Hypothalamus (tissue), 51 donors: ENCODE results near the gene DOCK11.
"Not testable (repeated sequence)": the region's sequence is repeated elsewhere in the genome, so short reads cannot be mapped to it uniquely, and the experiment has no call there.

Source experiments
- DNase-seq, 51 donors: peaks; one replicate each; lab custom pipeline; 2025; lab: John Stamatoyannopoulos, UW

Gene DOCK11

DNA sequence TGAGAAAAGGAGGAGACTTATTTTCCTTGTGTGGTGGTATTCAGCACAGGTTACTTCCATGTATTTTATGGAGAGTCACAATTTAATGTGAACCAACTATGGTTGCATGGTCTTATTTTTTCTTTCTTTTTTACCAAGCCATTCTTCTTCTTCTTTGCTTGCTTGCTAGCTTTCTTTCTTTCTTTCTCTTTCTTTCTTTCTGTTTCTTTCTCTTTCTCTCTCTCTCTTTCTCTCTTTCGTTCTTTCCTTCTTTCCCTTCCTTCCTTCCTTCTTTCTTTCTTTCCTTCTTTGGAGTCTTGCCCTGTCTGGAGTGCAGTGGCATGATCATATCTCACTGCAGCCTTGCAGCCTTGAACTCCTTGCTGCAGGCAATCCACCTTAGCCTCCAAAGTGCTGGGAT lies 68.9 kb downstream of the DOCK11 start:
- DNase-seq, result no peak

DNA sequence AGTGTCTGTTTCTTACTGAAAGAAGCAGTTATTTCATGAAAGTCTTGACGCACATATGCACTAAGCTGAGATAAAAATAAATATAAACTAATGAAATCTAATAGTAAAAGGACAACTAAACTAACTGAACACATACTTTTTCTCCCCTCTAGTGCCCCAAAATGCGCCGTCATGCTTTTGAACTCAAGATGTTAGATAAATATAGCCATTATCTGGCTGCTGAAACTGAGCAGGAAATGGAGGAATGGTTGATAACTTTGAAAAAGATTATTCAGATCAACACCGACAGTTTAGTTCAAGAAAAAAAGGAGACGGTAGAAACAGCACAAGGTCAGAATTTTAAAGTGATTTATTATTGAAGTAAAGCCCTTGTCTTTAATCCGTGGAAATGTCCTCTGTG lies 70.2 kb downstream of the DOCK11 start:
- no peak for DNase-seq

DNA sequence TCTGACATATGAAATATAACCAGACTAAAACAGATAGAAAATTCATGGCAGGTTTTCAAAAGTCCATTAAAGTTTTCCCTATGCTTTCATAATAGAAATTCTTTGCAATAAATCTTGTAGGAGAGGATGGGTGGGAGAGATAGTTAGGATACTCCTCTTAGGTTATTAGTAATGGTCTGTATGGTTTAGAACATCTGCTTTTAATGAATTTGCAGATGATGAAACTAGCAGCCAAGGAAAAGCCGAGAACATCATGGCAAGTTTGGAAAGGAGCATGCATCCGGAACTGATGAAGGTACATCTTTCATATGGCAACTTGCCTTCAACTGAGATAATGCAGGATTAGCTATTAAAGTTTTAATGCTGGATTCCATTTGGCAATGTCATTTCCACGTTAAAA lies 70.7 kb downstream of the DOCK11 start:
- DNase-seq, result no peak

DNA sequence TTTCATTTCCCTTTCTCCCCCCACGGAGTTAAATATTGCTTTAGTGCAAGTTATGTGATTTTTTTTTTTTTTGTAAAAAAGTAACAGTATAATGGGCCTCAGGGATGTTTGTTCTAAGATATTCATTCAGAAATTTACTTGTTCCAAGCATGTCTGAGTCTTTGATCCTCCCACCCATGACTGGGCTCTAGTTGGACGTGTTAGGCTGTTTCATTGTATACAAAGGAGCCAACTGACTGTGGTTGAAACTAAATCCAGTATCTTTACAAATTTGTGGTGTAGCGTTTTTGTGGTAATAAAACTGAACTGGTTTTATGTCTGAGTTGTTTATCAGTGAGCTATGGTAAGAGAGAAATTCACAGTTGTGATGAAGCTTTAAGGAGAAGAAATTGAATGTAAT lies 74.1 kb downstream of the DOCK11 start:
- no peak for DNase-seq

DNA sequence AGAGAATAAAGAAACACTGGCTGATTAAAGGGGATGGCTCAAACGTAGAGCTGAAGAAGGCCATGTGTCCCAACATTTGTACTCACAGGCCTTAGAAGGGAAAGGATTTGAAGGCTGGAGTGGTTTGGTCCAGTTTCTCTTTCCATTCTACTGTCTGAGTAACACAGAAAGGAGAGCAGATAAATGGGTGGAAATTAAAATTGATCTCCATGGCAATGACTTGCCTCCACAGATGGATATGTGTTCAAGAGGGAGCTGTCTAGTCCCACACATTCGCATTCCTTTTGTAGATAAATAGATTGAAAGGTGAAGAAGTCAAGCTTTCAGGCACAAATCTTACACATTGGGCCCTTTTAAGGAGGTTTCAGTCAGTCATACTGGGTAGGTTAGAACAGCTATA lies 74.6 kb downstream of the DOCK11 start:
- no peak for DNase-seq

DNA sequence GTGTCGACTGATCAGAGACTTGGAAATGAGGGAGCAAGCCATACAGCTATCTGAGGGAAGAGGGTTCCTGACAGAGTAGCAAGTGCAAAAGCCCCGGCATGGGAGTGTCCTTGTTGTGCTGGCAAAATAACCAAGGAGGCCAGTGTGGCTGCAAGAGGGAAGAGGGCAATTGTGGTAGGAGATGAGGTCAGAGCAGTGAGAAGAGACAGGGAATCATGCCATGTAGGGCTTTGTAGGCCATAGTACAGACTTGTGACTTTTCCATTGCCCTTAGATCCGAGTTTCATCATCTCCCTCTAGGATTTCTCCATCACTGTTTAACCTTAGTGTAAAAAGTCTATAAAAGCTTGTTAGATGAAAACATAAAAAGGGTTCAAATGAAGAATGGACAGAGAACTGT lies 76.2 kb downstream of the DOCK11 start:
- no peak for DNase-seq

DNA sequence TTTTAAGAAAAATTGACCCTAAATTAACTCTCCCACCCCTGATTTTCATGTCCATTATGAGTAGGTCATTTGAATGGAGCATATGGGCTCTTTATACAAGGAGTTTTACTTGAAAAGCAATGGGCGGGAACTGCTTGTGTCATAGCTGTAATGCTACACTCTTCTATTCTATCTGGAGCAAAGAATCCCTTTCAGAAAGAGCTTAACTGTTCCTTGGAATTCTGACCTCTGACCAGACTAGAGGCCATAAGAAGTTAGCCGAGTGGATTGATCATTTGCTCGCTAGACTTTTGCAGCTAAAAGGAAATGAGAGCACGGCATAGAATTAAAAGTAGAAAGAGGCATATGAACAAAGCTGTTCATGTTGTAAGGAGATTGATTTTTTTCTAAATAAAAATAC lies 79.1 kb downstream of the DOCK11 start:
- no peak for DNase-seq

DNA sequence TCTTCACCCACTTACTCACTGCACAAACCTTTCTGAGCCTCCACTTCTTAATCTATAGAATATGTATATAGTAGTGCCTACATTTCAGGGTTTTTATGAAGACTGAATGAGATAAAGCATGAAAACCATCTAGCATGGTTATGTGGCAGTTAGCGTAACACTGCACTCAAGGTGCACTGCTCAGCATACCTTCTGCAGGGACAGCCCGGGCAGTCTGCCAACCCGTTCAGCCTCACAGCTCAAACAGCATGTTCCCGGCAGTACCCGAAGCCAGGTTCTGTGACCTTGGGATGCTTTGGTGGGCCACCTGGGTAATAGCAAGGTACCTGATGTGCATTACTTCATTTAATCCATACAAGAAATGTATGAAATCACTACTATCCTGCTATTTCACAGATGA lies 81.4 kb downstream of the DOCK11 start:
- DNase-seq, result no peak

DNA sequence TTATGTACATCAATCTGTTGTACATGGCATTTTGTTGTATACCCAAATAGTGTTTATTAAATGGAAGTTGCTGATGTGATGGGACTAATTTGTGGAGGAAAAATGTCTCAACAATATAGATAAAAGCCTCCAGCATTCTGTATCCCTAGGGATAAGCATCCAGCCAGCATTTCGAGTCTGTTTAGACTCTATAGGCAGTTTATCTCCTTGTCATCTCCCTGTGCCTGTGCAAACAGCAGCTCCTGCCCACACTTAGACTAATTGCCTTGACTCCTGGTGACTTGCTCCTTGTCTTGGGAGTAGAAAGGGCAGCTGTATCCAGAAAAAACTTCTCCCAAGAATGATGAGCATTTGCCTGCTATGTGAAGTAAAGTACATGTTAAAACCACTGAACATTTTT lies 83.8 kb downstream of the DOCK11 start:
- no peak for DNase-seq

DNA sequence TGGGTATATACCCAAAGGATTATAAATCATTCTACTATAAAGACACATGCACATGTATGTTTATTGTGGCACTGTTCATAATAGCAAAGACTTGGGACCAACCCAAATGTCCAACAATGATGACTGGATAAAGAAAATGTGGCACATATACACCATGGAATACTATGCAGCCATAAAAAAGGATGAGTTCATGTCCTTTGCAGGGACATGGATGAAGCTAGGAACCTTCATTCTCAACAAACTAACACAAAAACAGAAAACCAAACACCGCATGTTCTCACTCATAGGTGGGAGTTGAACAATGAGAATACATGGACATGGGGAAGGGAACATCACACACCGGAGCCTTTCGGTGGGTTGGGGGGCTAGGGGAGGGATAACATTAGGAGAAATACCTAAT lies 87.3 kb downstream of the DOCK11 start:
- not testable (repeated sequence) for DNase-seq

DNA sequence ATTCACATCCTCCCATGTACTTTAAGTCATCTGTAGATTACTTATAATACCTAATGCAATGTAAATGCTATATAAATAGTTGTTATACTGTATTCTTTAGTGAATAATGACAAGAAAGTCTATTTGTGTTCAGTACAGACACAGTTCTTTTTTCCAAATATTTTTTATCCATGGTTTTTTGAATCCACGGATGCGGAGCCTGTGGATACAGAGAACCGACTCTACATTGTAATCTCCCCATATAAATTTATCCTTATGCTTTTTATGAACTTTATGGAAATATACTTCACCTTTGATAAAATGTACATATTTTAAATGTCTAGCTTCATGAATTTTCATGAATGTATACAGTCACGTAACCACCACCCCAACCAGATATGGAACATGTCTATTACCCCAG lies 88.2 kb downstream of the DOCK11 start:
- DNase-seq, result no peak

DNA sequence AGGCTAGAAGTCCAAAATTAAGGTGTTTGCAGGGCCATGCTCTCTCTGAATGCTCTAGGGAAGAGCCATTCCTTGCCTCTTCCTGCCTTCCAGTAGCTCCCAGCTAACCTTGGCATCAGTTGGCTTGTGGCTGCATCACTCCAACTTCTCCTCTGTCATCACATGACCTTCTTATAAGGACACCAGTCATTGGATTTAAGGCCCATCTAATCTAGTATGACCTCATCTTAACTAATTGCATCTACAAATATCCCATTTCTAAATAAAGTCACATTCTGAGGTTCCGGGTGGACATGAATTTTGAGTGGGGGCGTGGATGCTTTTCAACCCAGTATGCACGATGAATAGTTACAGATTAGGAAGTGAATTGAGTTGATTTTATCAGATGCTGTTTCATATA lies 89.7 kb downstream of the DOCK11 start:
- DNase-seq, result no peak

DNA sequence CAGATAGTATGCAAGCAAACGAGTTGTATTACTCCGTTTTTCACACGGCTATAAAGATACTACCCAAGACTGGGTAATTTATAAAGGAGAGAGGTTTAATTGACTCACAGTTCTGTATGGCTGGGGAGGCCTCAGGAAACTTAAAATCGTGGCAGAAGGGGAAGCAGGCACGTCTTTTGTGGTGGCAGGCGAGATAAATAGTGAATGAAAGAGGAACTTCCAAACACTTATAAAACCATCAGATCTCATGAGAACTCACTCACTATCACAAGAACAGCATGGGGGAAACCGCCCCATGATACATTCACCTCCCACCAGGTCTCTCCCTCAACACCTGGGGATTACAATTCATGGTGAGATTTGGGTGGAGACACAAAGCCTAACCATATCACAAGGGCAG lies 90.6 kb downstream of the DOCK11 start:
- not testable (repeated sequence) for DNase-seq

DNA sequence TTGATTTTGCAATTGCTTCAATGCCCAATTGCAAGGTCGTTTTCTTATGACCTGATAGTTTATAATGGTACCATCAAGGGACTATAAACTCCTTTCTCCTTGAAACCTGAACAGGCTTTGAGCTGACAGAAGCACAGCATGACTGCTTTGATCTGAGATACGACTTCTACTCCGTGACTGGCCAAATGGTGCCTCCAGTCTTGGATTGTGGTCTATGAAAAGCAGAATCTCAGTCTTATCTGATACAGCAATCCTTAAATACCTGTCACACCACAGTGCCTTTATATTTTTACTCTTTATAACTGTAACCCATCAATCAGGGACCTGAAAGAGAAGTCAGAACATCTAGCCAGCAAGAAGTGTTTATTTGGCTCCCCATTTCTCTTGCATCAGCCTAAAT lies 93.1 kb downstream of the DOCK11 start:
- DNase-seq, result no peak

DNA sequence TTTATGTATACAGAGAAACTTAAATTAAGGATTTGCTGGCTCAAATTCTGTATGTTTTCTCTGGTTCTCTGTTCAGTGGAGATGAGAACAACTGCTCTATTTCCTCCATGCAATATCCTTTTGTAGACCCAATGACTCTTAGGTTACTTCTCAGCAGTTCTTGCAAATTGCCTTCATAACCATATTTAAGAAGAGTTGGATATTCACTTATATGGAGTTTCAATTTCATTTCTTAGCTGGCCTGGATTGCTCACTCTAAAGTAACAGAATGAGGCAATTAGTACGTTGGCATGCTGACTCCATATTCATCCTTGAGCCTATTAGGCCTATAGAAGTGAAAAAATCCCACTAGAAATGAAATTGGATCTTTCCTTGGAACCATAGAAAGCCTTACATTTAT lies 93.6 kb downstream of the DOCK11 start:
- no peak for DNase-seq

DNA sequence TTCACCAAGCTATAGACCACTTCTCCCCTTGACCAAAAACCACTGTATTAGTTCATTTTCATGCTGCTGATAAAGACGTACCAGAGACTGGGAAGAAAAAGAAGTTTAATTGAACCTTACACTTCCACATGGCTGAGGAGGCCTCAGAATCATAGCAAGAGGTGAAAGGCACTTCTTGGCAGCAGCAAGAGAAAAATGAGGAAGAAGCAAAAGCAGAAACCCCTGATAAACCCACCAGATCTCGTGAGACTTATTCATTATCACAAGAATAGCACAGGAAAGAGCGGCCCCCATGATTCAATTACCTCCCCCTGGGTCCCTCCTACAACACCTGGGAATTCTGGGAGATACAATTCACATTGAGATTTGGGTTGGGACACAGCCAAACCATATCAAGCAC lies 97.8 kb downstream of the DOCK11 start:
- no peak for DNase-seq

DNA sequence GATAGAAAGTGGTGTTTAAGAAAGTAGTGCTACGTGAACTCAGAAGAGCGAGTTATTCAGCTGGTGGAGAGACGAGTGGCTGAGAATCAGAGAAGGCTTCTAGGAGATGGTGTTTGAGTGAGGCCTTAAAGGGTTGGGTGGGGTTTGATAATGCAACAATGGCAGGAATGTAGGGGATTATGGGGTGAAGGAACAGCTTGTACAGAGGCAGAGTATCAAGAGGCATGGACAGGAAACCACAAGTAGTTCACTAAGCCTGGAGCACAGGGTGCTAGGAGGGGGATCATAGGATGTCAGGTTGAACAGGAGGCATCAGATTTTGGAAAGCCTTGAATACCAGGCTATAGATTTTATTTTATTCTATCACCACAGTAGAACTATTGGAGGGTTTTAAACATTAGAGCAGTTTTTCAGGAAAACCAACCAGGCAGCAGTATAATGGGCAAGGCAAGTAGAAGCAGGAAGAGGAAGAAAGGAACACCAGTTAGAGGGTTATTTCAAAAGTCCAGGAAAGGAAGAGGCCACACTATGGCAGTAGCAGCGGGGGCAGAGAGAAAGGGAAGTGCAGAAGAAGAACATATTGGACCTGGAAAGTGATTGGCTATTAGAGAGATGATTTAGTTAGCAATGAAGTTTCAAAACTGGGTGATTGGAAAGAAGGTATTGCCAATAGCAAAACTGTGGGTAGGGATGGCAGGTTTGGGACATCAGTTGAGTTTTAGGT lies 99.2 kb downstream of the DOCK11 start:
- DNase-seq, result no peak

DNA sequence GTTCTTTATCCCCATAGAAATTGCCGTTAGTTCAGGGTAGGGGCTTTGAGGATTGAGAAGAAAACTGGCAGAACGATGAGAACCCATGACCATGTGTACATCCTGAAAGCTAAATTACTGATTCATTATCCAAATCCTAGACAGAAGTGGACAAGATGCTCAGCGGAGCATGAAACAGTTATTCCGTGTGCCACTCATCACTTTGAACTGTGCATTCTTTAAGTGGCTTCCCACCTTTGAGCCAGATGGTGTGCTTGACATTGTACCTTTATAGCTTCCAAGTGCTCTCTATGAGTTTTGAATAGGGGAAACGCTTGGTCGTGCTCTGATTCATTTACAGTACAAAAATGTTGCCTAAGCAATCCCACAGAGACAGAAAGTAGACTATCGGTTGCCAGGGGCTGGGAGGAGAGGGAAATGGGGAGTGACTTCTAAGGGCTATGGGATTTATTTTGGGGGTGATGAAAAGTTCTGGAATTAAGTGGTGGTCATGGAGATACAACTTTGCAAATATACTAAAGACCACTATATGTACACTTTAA lies 100.0 kb downstream of the DOCK11 start:
- DNase-seq, result no peak

DNA sequence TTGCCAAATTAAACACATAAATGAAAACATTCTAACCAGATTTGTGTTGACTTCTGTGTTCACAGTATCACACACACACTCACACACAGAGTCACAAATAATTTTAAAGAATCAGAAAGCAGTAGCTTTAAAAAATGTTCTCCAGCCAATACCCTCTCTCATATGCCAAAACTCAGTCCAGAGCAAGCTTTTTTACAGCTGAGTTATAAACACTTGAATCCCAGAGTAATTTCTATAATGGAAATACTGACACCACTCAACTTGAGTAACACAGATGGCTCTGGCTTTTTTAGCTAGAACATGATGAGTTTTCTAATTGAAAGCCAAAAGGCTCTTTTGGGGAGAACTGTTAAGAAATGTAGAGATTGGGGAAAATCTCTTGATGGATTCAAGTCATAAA lies 100.8 kb downstream of the DOCK11 start:
- DNase-seq, result no peak

DNA sequence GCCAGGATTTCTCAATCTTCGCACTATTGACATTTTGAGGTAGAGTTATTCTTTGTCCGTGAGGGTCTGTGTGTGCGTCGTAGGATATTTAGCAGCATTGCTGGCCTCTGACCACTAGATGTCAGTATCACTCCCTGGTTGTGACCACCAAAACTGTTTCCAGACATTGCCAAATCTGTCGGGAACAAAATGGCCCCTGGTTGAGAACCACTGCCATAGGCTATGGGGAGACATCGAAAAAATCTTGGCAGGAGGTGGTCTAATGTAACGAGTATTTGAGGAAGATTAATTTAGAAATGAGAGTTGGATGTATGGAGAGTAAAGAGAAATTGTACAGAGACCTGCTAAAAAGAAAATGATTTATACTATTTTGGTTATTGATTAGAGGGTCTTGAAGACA lies 108.4 kb downstream of the DOCK11 start:
- peak in 34 of 51 donors; percentile 0 to 60 (median 6) for DNase-seq

DNA sequence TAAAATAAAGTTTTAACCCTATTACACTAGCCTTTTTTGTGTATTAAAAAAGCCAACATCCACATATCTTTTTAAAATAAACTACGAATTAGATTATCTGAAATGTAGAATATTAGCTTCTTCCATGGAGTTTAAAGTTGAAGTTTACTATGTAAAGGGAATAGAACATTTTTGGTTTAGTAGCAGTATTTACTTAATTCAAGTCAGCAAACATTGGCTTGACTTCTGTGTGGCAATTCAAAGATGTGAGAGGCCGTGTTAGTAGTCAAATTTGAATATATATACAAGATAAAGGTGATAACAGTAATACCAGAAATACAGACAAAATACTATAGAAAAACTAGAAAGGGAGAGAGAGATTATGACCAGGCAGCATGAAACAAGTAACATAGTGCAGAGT lies 116.7 kb downstream of the DOCK11 start:
- DNase-seq, result no peak

DNA sequence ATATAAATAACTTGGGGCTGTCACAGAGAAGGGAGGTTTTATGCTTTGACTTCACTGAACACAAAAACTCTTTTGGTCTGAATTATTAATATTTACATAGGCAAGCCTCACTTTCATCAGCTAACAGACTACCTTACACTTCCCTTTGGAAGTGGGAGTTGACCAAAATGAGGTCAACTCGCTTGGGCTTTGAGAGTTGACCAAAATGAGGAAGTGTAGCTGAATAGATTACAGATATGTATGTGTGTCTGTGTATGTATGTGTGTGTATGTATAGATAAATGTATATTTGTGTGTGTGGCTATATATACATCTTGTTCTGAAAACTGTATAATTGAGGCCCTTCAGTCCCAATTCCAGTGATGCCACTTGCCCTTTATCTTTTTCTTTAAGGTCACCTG lies 118.5 kb downstream of the DOCK11 start:
- DNase-seq, result no peak

DNA sequence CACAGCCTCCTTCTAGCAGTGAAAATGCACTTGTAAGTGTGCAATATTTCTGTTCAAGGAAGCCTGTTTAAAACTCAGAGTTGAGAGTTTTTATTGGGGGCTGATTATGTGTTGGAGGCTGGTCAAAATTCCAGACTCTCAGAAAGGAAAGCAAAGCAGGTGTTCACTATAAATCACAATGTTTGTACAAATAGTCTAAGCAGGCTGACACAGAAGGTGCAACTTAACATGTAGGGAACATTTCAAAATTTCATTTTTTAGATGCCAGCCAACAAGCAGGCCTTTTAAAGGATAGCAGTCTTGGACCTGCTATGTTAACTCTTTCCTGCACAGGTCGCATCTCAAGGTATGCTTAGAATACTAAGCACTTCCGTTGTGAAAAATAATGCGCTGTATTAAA lies 119.5 kb downstream of the DOCK11 start:
- no peak for DNase-seq
